ENCODE data around the gene CLSTN3.

CLSTN3 gene

DNA sequence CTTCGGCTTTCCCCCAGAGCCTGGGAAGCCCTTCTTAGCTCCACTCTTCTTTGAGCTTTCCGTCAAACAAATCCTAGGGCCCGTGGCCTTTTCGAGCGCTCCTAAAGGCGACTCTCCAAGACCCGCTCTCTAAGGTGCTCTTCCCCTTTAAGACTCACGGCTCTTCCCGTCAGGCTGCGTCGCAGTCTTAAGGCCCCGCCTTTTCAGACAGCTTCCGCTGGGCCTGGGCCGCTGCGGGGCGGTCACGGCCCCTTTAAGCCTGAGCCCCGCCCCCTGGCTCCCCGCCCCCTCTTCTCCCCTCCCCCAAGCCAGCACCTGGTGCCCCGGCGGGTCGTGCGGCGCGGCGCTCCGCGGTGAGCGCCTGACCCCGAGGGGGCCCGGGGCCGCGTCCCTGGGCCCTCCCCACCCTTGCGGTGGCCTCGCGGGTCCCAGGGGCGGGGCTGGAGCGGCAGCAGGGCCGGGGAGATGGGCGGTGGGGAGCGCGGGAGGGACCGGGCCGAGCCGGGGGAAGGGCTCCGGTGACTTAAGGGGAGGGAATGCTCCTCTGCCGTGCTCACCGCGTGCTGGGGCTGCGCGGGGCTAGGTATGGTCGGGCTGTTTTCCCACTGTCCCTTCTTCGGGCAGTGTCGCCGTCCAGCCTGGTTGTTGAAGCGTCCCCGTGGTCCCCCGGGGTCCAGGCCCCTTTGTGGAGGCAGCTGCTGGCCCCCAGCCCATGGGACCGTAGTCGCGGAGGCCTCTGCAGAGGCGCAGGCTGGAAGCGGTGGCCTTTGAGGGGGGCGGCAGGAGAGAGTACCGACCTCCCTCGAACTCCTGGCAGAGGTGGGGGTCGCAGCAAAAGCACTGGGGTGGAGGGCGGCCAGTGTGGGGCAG, 59.5 kb downstream of the CLSTN3 start, which contains the start of gene PEX5:
TSS of gene PEX5 (plus strand) at position 289 of the 870 bp plus-strand sequence. CDS start 692 bp downstream, outside the sequence.
- no peak for TF ChIP-seq FOXP2 (optimal IDR thresholded peaks at IDR 0.05; ENCODE audit: borderline replicate concordance, extremely low read depth, extremely low read length, insufficient read depth)
- TF ChIP-seq, protein P1, sequence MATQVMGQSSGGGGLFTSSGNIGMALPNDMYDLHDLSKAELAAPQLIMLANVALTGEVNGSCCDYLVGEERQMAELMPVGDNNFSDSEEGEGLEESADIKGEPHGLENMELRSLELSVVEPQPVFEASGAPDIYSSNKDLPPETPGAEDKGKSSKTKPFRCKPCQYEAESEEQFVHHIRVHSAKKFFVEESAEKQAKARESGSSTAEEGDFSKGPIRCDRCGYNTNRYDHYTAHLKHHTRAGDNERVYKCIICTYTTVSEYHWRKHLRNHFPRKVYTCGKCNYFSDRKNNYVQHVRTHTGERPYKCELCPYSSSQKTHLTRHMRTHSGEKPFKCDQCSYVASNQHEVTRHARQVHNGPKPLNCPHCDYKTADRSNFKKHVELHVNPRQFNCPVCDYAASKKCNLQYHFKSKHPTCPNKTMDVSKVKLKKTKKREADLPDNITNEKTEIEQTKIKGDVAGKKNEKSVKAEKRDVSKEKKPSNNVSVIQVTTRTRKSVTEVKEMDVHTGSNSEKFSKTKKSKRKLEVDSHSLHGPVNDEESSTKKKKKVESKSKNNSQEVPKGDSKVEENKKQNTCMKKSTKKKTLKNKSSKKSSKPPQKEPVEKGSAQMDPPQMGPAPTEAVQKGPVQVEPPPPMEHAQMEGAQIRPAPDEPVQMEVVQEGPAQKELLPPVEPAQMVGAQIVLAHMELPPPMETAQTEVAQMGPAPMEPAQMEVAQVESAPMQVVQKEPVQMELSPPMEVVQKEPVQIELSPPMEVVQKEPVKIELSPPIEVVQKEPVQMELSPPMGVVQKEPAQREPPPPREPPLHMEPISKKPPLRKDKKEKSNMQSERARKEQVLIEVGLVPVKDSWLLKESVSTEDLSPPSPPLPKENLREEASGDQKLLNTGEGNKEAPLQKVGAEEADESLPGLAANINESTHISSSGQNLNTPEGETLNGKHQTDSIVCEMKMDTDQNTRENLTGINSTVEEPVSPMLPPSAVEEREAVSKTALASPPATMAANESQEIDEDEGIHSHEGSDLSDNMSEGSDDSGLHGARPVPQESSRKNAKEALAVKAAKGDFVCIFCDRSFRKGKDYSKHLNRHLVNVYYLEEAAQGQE (IDR thresholded peaks at IDR 0.05; ENCODE audit: insufficient read depth in 1 of 2, low read depth in 2 of 2, low read length in 2 of 2): 0 out of 4 replicates have a peak, but pooled peaks of 1 of the 2 experiments have one; percentile 34
- TF ChIP-seq SIN3A (IDR thresholded peaks at IDR 0.05; ENCODE audit: borderline replicate concordance, insufficient read depth, low read length): no peak

- no peak for TF ChIP-seq SIN3A (IDR thresholded peaks at IDR 0.05; ENCODE audit: borderline replicate concordance, insufficient read depth, low read length)
- TF ChIP-seq, protein P1 (IDR thresholded peaks at IDR 0.05; ENCODE audit: insufficient read depth in 1 of 2, low read depth in 2 of 2, low read length in 2 of 2): no peak
- TF ChIP-seq FOXP2 (optimal IDR thresholded peaks at IDR 0.05; ENCODE audit: borderline replicate concordance, extremely low read depth, extremely low read length, insufficient read depth): no peak
- no peak for TF ChIP-seq POLR2AphosphoS5 (IDR thresholded peaks at IDR 0.05; ENCODE audit: low read depth, low read length)
These were observed 60.3 kb downstream of the CLSTN3 start for GRCh38 chr12:7190268-7191055.

- no peak for TF ChIP-seq POLR2AphosphoS5 (IDR thresholded peaks at IDR 0.05; ENCODE audit: low read depth, low read length)
- TF ChIP-seq, protein P1 (IDR thresholded peaks at IDR 0.05; ENCODE audit: insufficient read depth in 1 of 2, low read depth in 2 of 2, low read length in 2 of 2): no peak
- no peak for TF ChIP-seq SIN3A (IDR thresholded peaks at IDR 0.05; ENCODE audit: borderline replicate concordance, insufficient read depth, low read length)
- TF ChIP-seq FOXP2 (optimal IDR thresholded peaks at IDR 0.05; ENCODE audit: borderline replicate concordance, extremely low read depth, extremely low read length, insufficient read depth): no peak
- no peak for TF ChIP-seq TAF1 (IDR thresholded peaks at IDR 0.05; ENCODE audit: borderline replicate concordance, insufficient read depth, low read length)
These were observed 63.5 kb downstream of the CLSTN3 start for GRCh38 chr12:7193674-7194073.

- TF ChIP-seq SIN3A (IDR thresholded peaks at IDR 0.05; ENCODE audit: borderline replicate concordance, insufficient read depth, low read length) (no peak), FOXP2 (optimal IDR thresholded peaks at IDR 0.05; ENCODE audit: borderline replicate concordance, extremely low read depth, extremely low read length, insufficient read depth) (no peak), TAF1 (IDR thresholded peaks at IDR 0.05; ENCODE audit: borderline replicate concordance, insufficient read depth, low read length) (no peak), POLR2AphosphoS5 (IDR thresholded peaks at IDR 0.05; ENCODE audit: low read depth, low read length) (no peak)
- TF ChIP-seq, protein P1 (IDR thresholded peaks at IDR 0.05; ENCODE audit: insufficient read depth in 1 of 2, low read depth in 2 of 2, low read length in 2 of 2): no peak
These were observed 67.7 kb downstream of the CLSTN3 start for GRCh38 chr12:7197841-7198240.

All from PFSK-1 (cell line).